Hematopoietic multipotent progenitor cell treated with erythropoietin and hydrocortisone succinate and interleukin-3 and kit ligand, for 15 days (in vitro differentiated cells): ENCODE results near the gene CLIP2.

Source experiments
- DNase-seq: peaks from one replicate; pipeline ENCODE4 v3.0.0-alpha.2; 2015; ENCODE audit warnings: low spot score

The CLIP2 gene

DNA sequence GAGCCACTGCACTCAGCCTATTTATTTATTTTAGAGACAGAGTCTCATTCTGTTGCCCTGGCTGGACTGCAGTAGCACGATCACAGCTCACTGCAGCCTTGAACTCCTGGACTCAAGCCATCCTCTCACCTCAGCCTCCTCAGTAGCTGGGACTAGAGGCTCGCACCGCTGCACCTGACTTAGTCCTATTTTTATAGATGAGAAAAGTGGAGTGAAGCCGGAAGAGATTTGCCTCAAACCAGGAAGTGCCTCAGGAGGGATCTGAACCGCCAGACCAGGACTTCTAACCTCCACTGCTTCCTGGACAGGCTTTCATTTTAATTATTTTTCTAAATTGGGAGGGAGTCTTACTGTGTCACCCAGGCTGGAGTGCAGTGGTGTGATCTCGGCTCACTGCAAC is 17.5 kb upstream of the CLIP2 start:
- DNase-seq, result no peak

DNA sequence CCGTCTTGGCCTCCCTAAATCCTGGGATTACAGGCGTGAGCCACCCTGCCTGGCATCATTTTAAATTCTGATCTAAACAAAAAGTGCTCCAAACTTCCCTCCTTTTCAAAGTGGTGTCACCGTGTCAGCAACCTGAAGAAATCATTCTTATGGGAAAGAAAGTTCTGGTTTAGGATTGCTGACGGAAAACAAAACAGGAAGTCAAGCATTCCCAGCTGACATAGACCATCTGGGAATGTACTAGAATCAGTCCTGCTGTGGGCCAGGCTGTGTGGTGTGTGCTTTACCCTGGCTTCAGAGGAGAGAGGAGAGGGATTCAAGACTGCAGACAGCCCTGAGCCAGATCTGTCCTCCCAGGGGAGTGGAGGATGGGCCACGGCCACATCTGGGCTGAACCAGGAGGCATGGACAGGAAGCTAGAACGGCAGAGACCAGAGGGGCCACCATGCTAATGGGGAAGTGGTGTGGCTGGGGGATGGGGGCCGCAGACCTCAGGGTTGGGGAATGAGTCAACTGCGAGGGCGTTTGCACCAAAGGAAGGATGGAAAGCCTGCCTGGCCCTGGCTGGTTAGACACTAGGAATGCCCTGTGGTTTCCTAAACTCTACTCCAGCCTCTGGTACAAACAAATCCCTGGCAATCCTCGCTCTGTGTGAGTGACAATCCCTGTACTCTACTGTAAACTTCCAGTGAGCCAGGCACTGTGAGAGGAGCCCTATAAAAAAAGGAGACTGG is 16.7 kb upstream of the CLIP2 start:
- DNase-seq, result no peak

DNA sequence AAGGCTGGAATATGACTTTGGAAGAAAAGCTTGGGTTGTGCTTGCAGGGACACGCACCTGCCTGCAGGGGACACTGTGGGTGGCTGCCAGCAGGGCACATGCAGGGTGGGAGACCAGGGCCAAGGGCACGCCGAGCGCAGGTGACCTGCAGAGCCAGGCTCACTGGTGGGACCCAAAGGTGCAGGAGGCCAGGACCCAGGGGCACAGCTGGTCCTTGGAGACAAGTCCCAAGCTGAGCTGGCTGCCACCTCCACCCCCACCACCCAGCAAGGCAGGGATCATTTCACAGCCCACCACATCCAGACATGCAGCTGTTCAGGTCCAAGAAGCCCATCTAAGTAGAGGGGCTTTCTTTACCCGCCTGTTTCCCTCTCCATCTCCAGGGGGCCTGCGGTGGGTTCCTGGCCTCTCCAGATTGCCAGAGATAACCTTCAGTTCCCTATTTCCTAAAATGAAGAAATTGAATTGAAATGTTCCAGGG is 13.8 kb upstream of the CLIP2 start:
- no peak for DNase-seq

DNA sequence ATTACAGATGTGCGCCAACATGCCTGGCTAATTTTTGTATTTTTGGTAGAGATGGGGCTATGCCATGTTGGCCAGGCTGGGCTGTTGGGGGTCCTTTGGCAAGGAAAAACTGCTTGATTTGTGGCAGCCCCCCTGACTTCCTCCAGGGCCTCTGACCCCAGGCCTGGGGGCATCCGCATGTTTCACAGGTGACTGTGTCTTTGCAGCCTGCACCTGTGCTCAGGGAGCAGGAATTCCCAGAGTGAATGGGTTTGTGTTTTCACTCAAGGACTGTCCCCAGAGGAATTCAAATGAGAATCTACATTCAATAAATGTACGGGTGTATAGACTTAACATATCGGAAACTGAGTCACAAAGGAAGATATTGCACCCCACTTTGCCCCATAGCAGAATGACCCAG is 11.6 kb upstream of the CLIP2 start:
- no peak for DNase-seq

DNA sequence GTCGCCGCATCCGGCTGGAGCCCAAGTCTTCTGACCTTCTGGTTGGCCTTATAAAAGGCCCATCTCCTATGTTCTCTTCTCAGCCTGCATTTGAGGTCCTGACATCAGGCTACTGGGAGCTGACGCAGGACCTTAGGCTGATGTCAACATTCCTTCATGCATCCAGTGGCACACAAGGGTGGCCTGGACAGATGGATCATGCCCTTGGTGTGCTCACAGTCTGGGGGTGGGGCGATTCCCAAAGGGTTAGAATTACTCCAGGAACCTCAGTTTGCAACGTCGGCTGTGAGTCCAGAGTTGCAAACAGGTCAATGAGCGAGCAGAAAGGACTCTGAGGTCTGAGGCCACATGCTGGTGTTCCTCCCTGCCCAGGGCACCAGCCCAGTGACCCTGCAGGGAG is 8.2 kb upstream of the CLIP2 start:
- DNase-seq, result no peak

DNA sequence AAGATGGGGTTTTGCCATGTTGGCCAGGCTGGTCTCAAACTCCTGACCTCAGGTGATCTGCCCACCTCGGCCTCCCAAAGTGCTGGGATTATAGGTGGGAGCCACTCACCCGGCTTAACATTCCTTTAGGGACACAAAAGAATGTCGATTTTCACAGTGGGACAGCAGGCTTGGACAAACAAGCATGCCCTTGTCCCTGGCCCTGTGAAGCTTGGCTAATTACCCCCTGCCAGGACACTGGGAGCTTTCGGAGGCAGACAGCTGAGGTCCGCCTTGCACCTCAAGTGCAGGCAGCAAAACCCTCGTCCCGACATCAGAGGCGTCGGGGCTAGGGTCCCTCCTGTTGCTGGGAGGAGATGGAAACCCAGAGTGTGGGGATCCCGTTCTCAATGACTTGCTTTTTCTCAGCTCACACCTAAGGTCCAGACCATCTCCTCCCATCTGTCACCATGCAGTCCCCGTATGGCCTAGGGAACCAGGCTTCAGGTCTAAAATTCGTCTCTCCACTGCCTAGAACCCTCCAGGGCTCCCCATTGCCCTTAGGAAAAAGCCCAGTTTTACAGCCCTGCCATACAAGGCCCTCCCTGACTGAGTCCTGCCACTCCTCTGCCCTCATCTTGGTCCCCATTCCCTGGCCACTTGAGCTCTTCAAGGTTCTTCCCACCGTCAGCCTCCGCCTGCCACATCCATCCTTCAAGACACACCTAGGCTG is 6.3 kb upstream of the CLIP2 start:
- no peak for DNase-seq

DNA sequence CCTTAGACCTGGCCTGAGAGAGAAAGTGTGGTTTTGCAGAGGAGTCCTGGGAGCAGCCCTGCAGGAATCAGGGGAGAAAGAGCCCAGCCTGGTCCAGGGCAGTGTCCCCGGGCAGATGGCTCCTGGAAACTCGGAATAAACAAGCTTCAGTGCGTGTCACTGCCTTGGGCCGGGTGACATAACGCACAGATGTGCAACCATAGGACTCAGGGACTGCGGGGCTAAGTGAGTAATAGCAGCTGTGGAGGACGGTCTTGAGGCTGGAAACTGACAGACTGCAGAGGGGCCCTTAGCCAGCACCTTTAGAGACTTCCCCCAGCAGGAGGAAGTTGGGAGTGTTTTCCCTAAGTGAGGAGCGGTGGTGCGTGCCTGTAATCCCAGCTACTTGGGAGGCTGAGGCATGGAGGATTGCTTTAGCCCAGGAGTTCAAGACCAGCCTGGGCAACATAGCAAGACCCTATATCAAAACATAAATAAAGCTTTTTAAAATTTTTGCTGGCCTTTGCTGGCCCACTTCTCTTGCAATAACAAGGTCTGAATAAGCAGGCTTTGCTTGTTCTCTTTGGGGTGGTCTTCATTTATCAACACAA is 5.3 kb upstream of the CLIP2 start:
- DNase-seq, result no peak

DNA sequence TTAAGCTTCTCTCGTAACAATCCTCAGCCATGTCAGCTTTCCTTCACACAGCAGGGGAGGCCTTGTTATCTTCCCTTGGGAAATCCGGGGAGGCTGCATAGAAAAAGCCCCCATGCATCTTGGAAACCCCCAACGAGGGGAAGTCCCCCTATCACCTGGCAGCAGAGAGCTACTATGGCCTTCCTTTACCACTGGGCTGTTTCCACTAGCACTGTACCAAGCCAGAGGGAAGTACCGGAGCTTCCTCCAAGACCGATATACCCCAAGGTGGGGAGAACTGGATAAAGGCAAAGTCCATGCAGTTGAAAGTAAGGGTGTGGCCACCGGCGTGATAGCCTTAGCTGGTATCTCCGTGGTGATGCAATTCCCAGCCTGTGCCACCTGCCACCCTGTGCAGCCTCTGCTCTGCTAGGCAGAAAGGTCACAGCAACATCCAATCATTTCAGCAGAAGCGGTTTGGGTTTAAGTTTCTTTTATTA is 4.4 kb upstream of the CLIP2 start:
- DNase-seq, result no peak

DNA sequence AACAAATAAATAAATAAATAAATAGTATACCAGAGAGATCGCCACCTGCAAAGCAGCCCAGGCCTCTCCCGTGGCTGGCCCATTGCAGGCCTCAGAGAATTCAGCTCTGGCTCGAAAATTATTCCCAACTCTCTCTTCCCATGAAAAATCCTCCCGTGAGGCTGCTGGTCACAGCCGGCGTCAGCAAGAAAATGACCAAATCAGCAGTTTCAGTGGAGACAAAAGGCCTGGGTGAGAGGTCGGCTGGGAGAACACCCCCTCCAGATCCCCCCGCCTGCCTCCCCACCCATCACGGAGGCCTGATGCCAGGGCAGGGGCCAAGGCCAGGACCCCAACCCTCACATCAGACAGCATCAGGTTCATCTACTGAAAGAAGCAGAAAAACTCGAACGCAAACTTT is 3.1 kb upstream of the CLIP2 start:
- DNase-seq, result no peak

DNA sequence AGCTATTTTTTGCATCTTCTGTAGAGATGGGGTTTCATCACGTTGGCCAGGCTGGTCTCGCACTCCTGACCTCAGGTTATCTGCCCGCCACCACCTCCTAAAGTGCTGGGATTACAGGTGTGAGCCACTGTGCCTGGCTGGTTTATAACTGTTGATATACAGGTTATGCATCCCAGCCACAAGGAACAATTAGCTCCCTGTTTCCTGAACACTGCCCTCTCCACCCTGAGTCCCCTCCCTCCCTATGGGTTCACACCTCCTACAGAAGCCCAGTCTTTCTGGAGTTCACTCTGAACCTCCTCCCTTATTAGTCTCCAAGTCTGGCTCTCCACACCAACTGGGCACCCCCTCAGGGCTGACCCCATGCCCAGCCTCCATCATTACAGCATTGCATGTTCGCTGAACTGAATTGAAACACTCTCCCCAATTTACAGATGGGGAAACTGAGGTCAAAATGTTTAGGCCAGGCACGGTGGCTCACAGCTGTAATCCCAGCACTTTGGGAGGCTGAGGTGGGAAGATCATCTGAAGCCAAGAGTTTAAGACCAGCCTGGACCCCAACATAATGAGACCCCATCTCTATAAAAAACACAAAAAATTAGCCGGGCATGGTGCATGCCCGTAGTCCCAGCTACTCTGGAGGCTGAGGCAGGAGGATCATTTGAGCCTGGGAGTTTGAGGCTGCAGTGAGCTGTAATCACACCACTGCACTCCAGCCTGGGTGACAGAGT is 1.7 kb upstream of the CLIP2 start:
- no peak for DNase-seq

DNA sequence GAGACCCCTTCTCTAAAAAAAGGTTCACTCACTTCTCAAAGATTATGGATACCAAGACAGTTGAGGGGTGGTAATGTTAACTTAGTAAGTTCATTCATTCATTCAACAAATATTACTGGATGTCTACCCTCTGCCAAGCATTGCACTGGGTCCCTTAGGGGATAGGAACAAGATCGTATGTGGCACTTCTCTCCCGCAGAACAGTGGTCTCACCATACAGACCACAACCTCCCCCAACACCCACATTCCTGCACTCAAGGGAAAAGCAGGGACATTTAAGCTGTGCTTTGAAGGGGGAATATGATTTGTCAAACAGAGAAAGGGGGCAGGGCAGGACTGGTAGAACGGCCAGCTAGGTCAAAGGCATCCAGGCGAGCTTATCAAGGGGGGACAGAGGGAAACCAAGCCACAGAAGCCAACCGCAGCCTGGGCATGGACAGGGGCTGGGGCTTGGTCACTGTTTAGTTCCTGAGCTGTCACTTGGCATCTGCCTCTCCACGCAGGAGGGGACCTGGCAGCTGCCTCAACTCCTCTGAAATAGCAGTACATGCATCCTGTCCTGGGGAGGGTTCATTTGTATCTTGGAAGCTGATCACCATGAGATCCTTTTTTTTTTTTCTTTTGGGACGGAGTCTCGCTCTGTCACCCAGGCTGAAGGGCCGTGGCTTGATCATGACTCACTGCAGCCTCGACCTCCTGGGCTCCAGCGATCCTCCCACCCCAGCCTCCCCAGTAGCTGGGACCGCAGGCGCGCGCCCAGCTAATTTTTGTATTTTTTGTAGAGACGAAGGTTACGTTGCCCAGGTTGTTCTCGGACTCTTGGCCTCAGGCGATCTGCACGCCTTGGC is 949 bp upstream of the CLIP2 start:
- DNase-seq, result peak; percentile 26

DNA sequence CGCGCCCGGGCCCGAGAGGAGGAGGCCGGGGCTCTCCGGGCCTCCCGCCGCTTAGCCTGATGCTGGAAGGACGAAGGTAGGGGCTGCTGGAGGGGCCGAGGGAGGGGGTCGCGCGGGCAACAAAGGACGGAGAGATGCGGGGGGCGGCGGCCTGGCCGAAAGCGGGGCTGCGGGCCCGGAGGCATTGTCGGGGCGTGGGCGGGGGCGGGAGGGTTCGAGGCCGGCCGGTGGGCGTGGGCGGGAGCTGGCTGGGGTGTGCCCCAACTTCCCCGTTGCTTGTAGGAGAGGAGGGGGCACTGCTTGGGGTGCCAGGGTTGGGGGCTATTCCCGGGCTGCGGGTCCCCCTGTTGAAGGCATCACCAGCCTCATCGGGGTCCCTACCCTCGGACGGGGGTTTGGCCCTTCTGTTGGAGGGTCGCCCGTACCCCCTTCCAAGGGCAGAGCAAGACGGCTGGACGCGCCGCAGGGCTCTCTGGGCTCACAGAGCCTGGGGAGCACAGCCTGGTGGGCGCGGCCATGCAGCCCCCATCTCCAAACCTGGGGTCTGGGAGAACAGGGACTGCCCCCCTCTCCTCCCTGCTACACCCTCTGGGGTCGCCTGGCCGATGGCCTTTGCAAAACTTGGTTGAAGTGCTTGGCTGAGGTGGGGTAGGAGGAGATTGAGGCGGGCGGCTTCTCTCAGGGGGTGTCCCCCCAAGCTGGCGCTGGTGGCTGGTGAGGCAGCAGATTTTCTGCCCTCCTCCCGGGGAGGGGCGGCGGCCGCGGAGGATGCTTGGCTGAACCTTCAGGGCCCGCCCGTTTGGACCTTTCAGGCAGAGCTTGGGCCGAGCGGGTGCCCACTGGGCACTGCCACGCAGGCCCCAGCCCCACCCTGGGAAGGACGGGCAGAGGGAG is 699 bp downstream of the CLIP2 start:
- peak; percentile 43 for DNase-seq

DNA sequence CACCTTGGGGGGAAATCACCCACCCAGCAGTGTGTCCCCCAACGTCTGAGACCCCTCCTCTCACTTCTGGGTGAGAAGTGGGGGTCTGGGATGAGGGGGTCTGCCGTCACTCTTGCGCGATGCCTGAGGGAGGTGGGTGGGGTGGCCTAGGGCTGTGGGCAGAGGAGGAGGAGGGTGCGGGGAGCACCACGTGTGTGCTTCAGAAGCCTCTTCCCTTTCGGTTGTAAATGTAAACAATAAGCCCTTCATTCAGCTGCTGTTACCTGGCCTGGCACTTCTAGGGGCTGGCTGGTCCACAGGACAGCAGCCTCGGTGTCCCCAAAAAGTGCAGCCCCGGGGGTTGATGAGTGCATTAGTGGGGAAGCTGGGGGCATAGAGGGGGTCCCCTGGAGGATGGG is 1.3 kb downstream of the CLIP2 start:
- no peak for DNase-seq

DNA sequence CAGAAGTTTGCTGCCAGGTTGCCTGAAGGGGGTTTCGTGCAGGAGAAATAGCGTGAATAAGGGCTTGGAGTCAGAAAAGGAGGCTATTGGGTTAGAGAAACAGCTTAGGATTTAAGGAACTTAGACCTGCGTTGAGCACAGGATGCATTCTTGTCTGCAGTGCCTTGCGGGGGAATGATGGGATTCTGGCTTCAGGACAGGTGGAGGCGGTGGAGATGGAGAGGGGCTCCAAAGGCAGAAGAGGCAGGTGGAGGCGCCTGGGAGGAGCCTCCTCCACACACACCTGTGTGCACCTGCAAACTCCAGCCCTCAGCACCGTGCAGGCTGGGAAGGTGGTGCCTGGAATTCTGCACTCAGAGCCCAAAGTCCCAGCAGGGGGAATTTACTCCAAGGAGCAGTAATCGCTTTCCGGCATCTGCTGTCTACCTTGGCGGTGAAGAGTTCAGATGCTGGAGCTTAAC is 1.8 kb downstream of the CLIP2 start:
- no peak for DNase-seq

DNA sequence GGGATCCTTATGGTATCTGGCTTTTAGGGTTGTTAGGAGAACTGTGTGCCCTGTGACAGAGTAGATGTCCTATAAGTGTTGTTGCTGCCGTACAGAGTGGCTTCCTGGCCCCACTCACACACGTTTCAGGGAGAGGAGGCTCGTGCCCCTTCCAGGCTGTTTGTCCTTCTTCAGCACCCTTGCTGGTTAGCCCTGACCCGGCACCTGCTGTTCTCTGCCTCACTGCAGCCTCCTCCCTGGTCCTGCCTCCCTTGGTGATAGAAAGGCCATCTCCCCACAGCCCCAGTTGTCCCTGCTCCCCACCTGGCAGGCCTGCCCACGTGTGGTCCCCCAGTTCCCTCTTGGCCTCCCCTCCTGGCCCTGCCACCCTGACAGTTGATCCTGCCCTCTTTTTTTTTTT is 2.3 kb downstream of the CLIP2 start:
- DNase-seq, result no peak

DNA sequence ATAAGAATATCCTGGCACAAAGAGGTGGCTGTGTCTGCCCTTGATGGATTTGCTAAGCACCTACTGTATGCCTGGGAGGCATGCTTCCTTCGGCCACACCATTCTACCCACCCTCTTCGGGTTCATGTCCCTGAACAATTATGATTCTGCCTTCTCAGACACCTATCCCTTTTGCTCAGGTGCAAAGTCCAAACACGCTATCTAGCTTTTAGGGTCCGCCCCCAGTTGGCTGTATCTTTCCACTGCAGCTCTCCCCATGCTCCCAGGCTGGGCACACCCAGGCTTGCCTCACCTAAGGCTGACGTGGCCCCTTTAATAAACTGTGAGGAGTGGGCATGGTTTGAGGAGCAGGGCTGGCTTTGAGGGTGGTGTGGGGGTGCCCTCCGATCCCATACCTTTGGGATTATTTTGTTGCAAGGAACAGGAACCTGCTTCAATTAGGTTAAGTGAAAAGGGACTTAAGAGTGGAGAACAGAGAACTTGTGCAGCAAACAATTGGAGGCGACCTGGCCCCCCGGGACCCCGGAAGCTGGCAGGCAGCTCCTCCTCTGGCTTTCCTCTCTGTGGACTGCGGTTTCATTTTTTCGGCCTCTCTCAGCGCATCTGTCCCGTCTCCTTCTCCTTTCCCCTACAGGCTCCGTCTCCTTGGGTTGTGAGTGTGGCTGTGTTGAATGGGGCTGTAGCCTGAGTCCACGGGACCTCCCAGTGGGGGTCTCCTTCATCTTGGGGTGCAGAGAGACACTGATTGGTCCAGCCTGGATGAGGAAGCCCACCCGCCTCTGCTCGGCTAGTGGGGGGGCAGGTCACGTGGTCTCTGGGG is 3.8 kb downstream of the CLIP2 start:
- DNase-seq, result no peak

DNA sequence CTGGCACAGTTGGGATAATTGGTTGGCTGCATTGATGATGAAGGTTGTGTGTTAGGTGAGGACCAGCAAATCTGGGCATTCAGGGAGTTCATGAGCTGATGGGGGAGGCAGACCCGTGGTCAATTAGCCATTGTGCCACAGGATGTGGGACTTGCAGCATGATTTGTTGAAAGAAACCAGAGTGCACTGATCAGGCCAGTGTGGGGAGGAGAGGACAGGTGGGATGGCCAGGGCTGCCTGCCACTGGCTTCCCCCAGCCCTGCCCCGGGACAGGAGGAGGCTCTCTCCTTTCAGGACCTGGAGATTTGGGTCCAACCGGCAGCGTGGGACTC is 4.3 kb downstream of the CLIP2 start:
- no peak for DNase-seq

DNA sequence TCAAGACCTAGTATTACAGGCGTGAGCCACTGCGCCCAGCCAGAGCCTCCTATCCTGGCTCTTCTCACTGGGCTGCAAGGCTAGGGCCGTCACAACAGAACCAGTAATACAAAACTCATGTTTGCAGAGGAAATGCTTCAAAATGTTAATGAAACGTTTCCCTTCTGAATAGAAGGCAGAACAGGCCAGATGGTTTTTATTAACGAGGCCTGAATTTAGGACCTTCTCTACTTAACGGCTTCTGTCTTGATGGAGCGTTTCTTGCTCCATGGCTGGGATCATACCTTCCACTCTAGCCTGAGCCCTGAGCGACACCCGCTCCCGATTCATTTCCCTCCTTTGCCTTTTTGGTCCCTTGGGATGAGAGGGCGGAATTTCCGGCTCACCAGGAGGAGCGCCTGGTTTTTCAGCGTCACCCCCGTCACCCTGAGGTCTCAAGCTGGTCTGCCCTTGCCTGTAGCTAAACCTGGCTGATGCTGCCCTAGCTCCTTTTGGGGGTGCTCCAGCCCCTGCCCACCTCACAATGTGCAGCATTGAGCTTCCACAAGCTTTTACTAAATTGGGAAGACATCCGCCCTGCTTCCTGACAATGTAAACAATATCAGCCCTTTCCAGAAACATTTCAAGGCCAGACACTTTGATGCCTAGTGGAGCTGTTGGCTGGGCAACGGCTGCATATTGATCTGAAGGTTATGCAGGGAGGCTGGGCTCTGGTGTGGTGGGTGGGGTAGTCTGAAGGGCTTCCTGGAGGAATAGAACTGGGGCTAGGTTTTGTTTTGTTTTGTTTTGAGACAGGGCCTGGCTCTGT is 5.2 kb downstream of the CLIP2 start:
- no peak for DNase-seq
